Neural progenitor cell (in vitro differentiated cells): Measurements from ENCODE around the gene MMP28. TPM values are rescaled to one million over a fixed set of nuclear protein-coding genes. Genes with fewer than 3 reads are reported as not detected.

Experiments used
- DNase-seq: peaks from one replicate; pipeline ENCODE4 v3.0.0-alpha.2; 2016; ENCODE audit warnings: low spot score
- H2AFZ ChIP-seq: fragments of 200-600 bp; sonication (generic); replicated peaks from 2 replicates; pipeline ENCODE4 v1.6.1; 2016; ENCODE audit warnings: antibody characterized with exemption
- H3F3A ChIP-seq: fragments of 200-600 bp; sonication (generic); 2 replicates; pipeline ENCODE4 v1.6.1; 2016; ENCODE audit warnings: antibody characterized with exemption, low read depth
- H3K27ac ChIP-seq: fragments of 200-600 bp; sonication (generic); 2 replicates; pipeline ENCODE4 v1.5.1; 2016; ENCODE audit warnings: mild to moderate bottlenecking
- H3K27me3 ChIP-seq: fragments of 200-600 bp; sonication (generic); 2 replicates; pipeline ENCODE4 v1.6.1; 2016; ENCODE audit warnings: mild to moderate bottlenecking, moderate library complexity
- H3K36me3 ChIP-seq: fragments of 200-600 bp; sonication (generic); 2 replicates; pipeline ENCODE4 v1.5.1; 2016
- H3K4me1 ChIP-seq: fragments of 200-600 bp; sonication (generic); 2 replicates; pipeline ENCODE4 v1.6.1; 2016; ENCODE audit warnings: mixed run types
- H3K4me2 ChIP-seq: fragments of 200-600 bp; sonication (generic); 2 replicates; pipeline ENCODE4 v1.6.1; 2016
- H3K4me3 ChIP-seq: fragments of 200-600 bp; sonication (generic); 2 replicates; pipeline ENCODE4 v1.5.1; 2016
- H3K79me2 ChIP-seq: fragments of 200-600 bp; sonication (generic); 2 replicates; pipeline ENCODE4 v1.6.1; 2016; ENCODE audit warnings: low read depth
- H3K9ac ChIP-seq: fragments of 200-600 bp; sonication (generic); 2 replicates; pipeline ENCODE4 v1.6.1; 2016
- H3K9me3 ChIP-seq: fragments of 200-600 bp; sonication (generic); 2 replicates; pipeline ENCODE4 v1.5.1; 2016; ENCODE audit warnings: low read depth
- H4K20me1 ChIP-seq: fragments of 200-600 bp; sonication (generic); 2 replicates; pipeline ENCODE4 v1.6.1; 2016; ENCODE audit warnings: low read depth
- H3K27ac Mint-ChIP-seq: 3 replicates; pipeline ENCODE4 v1.8.0; 2021; ENCODE audit warnings: mixed read lengths
- H3K27me3 Mint-ChIP-seq: 2 replicates; pipeline ENCODE4 v1.8.0; 2022; ENCODE audit warnings: low read depth, mild to moderate bottlenecking, inconsistent platforms, moderate library complexity, mixed read lengths; ENCODE audit not compliant: insufficient read depth
- H3K36me3 Mint-ChIP-seq: 3 replicates; pipeline ENCODE4 v1.8.0; 2021; ENCODE audit warnings: mixed read lengths
- H3K4me1 Mint-ChIP-seq: 3 replicates; pipeline ENCODE4 v1.8.0; 2021; ENCODE audit warnings: mixed read lengths
- H3K4me3 Mint-ChIP-seq: 3 replicates; pipeline ENCODE4 v1.8.0; 2021; ENCODE audit warnings: mild to moderate bottlenecking, moderate library complexity, mixed read lengths
- H3K9me3 Mint-ChIP-seq: 3 replicates; pipeline ENCODE4 v1.8.0; 2020; ENCODE audit warnings: mixed read lengths
- EZH2 ChIP-seq: fragments of 200-600 bp; sonication (generic); IDR thresholded peaks from 2 replicates; pipeline ENCODE4 v1.6.1; 2017; ENCODE audit warnings: antibody characterized with exemption, mild to moderate bottlenecking, moderate library complexity
- EZH2phosphoT487 ChIP-seq: fragments of 200-600 bp; sonication (generic); IDR thresholded peaks from 2 replicates; pipeline ENCODE4 v1.6.1; 2017; ENCODE audit warnings: antibody characterized with exemption
- total RNA-seq: library from RNA; depleted of rRNA; stranded (reverse); fragments of >200 nt; gene quantifications from 2 replicates; pipeline ENCODE4 v1.2.3, GENCODE V29; 2015; ENCODE audit warnings: low replicate concordance
- TF ChIP-seq, protein P1 (sequence below): fragments of 200-600 bp; sonication (generic); IDR thresholded peaks from 2 replicates; pipeline ENCODE4 v1.5.1; 2017; ENCODE audit warnings: antibody characterized with exemption, mild to moderate bottlenecking

Gene MMP28
- total RNA-seq, 1 donor from 2014 or later = not detected

DNA sequence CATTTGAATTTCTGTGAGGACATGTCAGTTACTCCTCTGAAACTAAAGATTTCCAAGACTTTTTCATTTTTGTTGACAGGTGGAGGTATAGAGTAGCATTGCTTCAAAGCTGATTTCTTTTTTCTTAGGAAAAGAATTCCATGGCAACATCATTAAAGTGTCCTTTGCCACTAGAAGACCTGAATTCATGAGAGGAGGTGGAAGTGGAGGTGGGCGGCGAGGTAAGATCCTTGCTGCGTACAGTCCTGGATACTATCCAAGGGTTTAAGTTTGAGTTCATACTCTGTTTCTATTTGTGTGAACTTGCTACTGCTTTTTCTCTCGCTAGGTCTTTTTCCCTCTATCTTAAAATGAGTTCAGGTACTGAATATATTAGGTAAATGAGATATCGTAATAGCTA is 46.8 kb upstream of the MMP28 start:
- no peak overlapping the region for H3K4me3 Mint-ChIP-seq
- no peaks in the 10 kb centered on the region for H3K4me1 Mint-ChIP-seq
- H3K27ac Mint-ChIP-seq = no peak overlapping the region
- Histone ChIP-seq H3K27me3 (no peaks in the 10 kb centered on the region), H4K20me1 (peaks cover 37% of the 10 kb centered on the region), H3K4me1 (no peaks in the 10 kb centered on the region), H3K4me2 (no peak overlapping the region), H3K4me3 (no peak overlapping the region), H3K9ac (no peak overlapping the region), H3K79me2 (peaks cover 35% of the 10 kb centered on the region), H3K9me3 (no peaks in the 10 kb centered on the region), H3F3A (peaks cover 33% of the 10 kb centered on the region), H3K27ac (no peak overlapping the region), H3K36me3 (peaks cover 42% of the 10 kb centered on the region), H2AFZ (no peak overlapping the region)
- TF ChIP-seq EZH2 = no peak
- TF ChIP-seq, protein P1, sequence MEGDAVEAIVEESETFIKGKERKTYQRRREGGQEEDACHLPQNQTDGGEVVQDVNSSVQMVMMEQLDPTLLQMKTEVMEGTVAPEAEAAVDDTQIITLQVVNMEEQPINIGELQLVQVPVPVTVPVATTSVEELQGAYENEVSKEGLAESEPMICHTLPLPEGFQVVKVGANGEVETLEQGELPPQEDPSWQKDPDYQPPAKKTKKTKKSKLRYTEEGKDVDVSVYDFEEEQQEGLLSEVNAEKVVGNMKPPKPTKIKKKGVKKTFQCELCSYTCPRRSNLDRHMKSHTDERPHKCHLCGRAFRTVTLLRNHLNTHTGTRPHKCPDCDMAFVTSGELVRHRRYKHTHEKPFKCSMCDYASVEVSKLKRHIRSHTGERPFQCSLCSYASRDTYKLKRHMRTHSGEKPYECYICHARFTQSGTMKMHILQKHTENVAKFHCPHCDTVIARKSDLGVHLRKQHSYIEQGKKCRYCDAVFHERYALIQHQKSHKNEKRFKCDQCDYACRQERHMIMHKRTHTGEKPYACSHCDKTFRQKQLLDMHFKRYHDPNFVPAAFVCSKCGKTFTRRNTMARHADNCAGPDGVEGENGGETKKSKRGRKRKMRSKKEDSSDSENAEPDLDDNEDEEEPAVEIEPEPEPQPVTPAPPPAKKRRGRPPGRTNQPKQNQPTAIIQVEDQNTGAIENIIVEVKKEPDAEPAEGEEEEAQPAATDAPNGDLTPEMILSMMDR = no peak
- no peak for TF ChIP-seq EZH2phosphoT487
- no peak for DNase-seq
- peaks cover 39% of the 10 kb centered on the region for H3K36me3 Mint-ChIP-seq
- no peaks in the 10 kb centered on the region for H3K27me3 Mint-ChIP-seq
- H3K9me3 Mint-ChIP-seq = no peaks in the 10 kb centered on the region

DNA sequence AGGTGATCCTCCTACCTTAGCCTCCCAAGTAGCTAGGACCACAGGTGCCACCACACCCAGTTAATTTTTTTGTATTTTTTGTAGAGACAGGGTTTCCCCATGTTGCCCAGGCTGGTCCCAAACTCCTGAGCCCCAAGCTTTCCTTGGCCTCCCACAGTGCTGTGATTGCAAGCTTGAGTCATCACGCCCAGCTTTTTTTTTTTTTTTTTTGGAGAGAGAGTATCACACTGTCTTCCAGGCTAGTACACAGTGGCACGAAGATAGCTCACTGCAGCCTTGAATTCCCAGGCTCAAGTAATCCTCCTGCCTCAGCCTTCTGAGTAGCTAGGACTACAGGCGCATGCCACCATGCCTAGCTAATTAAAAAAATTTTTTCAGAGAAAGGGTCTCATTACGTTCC is 46.1 kb upstream of the MMP28 start:
- Mint-ChIP-seq H3K9me3 (no peaks in the 10 kb centered on the region), H3K27me3 (no peaks in the 10 kb centered on the region), H3K4me1 (no peaks in the 10 kb centered on the region), H3K27ac (no peak overlapping the region), H3K4me3 (no peak overlapping the region), H3K36me3 (peaks cover 38% of the 10 kb centered on the region)
- no peaks in the 10 kb centered on the region for H3K9me3 ChIP-seq
- peaks cover 26% of the 10 kb centered on the region for H3F3A ChIP-seq
- H3K4me1 ChIP-seq = no peaks in the 10 kb centered on the region
- H3K36me3 ChIP-seq = peaks cover 44% of the 10 kb centered on the region
- H2AFZ ChIP-seq = no peak overlapping the region
- H4K20me1 ChIP-seq = peaks cover 30% of the 10 kb centered on the region
- DNase-seq = no peak
- H3K4me3 ChIP-seq = no peak overlapping the region
- no peak overlapping the region for H3K27ac ChIP-seq
- H3K4me2 ChIP-seq = no peak overlapping the region
- no peak overlapping the region for H3K9ac ChIP-seq
- H3K79me2 ChIP-seq = peaks cover 35% of the 10 kb centered on the region
- no peak for TF ChIP-seq EZH2phosphoT487
- TF ChIP-seq EZH2 = no peak
- TF ChIP-seq, protein P1 = no peak
- H3K27me3 ChIP-seq = no peaks in the 10 kb centered on the region

DNA sequence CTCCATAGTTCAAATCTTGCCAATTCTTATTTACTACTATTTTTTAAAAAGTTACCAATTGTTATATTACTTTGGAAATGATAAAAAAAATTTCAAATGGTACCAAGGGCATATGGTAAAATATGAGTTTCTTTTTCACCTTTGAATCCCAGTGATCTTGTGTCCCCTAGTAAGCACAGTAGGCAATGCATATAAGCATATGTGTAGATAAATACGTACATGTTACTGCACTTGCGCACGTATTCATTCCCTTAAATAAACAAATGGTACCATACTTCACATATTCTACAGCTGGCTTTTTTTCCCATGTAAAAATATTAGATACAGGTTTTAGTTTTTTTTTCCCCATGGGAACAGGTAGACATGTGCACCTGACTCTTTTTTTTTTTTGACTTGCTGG is 45.7 kb upstream of the MMP28 start:
- Histone ChIP-seq H3K9ac (no peak overlapping the region), H3K4me3 (no peak overlapping the region), H3K36me3 (peaks cover 44% of the 10 kb centered on the region), H3K4me1 (no peaks in the 10 kb centered on the region), H3K4me2 (no peak overlapping the region), H3K79me2 (peaks cover 35% of the 10 kb centered on the region), H3K27ac (no peak overlapping the region), H2AFZ (no peak overlapping the region), H3K9me3 (no peaks in the 10 kb centered on the region), H3K27me3 (no peaks in the 10 kb centered on the region), H3F3A (peaks cover 22% of the 10 kb centered on the region), H4K20me1 (peaks cover 26% of the 10 kb centered on the region)
- Mint-ChIP-seq H3K36me3 (peaks cover 40% of the 10 kb centered on the region), H3K9me3 (no peaks in the 10 kb centered on the region), H3K27ac (no peak overlapping the region), H3K27me3 (no peaks in the 10 kb centered on the region), H3K4me1 (no peaks in the 10 kb centered on the region), H3K4me3 (no peak overlapping the region)
- no peak for DNase-seq
- TF ChIP-seq, protein P1 = no peak
- TF ChIP-seq EZH2 (no peak), EZH2phosphoT487 (no peak)
